Lower leg skin (tissue), 4 donors: ENCODE results near the gene TNFRSF13B. TPM values are rescaled to one million over a fixed set of nuclear protein-coding genes. Genes with fewer than 3 reads are reported as not detected.

Experiments used
- DNase-seq, 2 donors: peaks; one replicate each; pipeline ENCODE4 v3.0.0-alpha.2; 2019; ENCODE audit warnings: low spot score in 2 of 2
- H3K4me3 ChIP-seq: fragments of 200-600 bp; sonication (generic); 2 replicates; pipeline ENCODE4 v1.5.1; 2017; ENCODE audit warnings: mild to moderate bottlenecking, low read depth; ENCODE audit not compliant: poor library complexity, severe bottlenecking
- POLR2A ChIP-seq, 2 donors: fragments of 450-650 bp; IDR thresholded peaks; one replicate each; pipeline ENCODE4 v1.6.1; 2016 to 2017; ENCODE audit warnings: antibody characterized with exemption in 2 of 2, mild to moderate bottlenecking in 1 of 2, moderate library complexity in 1 of 2
- WGBS, 2 donors: methylation state at CpG; one replicate each; pipeline ENCODE4 v1.1.5; 2018; 5-methylcytosine and 5-hydroxymethylcytosine counted together
- intact Hi-C: fragments of 100-400 bp; cut with DNase I; formaldehyde crosslinking; loops from one replicate; pipeline ENCODE4 v1.15.0; 2023; ENCODE audit warnings: low total_unique reads
- total RNA-seq, 4 donors: library from RNA; depleted of rRNA; stranded (reverse); fragments of >200 nt; gene quantifications; one replicate each; pipeline ENCODE4 v1.1.0, GENCODE V29; 2016
- TF ChIP-seq, protein P1 (sequence below), 3 donors: fragments of 450-650 bp; IDR thresholded peaks; one replicate each; pipeline ENCODE4 v1.5.1; 2016; ENCODE audit warnings: antibody characterized with exemption in 3 of 3, mild to moderate bottlenecking in 3 of 3, moderate library complexity in 2 of 3

TNFRSF13B gene
- total RNA-seq, 4 donors from 2014 or later: not detected

DNA sequence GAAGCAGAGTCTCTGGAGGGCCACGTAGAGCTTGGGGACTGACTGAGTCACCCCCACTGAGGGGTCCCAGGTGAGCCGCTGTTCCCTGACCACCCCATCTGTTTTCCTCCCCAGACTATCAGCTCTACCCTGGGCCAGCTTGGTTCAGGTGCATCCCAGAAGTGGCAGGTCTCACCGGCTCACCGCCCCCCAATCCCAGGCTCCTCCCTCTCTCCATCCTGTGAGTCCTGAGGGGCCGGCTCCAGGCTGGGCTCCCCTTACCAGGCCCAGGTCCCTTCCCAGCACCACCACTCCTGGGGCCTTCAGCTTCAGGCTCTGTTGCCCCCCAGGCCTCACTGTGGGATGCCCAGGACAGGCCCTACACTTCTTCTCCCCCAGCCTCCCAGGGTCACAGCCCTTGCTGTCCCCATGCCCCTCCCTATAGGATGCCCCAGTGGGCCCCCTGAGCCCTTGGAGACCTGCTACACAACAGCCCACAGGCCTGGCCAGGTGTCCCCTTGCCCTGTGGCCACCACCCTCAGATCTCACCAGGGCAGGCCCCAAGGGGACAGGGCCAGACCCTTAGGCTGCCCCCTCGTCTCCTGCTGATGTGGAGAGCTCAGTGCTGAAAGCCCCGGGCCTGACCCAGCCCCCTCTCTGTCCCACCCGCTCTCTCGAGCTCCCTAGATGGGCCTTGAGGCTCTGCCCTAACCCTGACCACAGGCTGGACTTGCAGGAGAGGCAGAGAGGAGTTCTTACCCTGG lies 40.4 kb downstream of the TNFRSF13B start:
- H3K4me3 ChIP-seq: no peak overlapping the region
- TF ChIP-seq POLR2A (IDR thresholded peaks at IDR 0.05): no peak
- TF ChIP-seq, protein P1, sequence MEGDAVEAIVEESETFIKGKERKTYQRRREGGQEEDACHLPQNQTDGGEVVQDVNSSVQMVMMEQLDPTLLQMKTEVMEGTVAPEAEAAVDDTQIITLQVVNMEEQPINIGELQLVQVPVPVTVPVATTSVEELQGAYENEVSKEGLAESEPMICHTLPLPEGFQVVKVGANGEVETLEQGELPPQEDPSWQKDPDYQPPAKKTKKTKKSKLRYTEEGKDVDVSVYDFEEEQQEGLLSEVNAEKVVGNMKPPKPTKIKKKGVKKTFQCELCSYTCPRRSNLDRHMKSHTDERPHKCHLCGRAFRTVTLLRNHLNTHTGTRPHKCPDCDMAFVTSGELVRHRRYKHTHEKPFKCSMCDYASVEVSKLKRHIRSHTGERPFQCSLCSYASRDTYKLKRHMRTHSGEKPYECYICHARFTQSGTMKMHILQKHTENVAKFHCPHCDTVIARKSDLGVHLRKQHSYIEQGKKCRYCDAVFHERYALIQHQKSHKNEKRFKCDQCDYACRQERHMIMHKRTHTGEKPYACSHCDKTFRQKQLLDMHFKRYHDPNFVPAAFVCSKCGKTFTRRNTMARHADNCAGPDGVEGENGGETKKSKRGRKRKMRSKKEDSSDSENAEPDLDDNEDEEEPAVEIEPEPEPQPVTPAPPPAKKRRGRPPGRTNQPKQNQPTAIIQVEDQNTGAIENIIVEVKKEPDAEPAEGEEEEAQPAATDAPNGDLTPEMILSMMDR (IDR thresholded peaks at IDR 0.05): no peak
- no peak for DNase-seq
- intact Hi-C loops: no loop called here
- 78 to 86% methylated on average over 9 of the region's 9 CpGs for WGBS, 2 donors

DNA sequence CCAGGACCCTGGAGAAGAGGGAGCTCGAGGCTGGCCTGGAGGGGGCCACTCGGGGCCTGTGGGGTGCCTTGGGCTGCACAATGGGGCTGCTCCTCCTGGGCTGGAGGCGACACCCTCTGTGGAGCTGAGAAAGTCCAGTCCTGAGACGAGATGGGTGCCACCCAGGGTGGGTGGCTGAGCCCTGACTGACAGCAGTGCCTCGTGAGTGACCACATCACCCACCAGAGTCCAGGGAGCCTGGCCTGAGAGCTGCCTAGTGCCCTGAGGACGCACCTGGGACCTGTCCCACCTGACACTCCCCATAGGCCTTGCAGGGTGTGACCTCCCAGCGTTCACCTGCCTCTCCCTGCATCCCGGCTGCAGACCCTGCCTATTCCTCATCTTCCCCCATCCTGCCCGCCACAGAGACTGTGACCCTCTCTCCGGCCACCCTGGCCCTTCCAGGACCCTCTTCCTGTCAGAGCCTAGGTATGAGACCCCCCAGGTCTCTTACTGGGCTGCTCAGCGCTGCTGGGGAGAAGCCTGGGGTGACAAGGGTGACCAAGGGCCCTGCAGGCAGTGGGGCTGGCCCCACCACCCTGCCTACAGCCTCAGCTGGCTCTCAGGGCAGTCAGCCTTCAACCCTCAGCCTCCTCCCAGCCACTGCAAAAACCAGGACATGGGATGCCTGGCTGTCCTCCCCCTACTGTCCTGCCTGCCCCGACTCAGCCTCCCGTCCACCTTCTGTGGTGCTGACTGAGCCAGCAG lies 41.2 kb downstream of the TNFRSF13B start:
- no peak for DNase-seq
- H3K4me3 ChIP-seq: no peak overlapping the region
- TF ChIP-seq, protein P1 (IDR thresholded peaks at IDR 0.05): no peak
- no peak for TF ChIP-seq POLR2A (IDR thresholded peaks at IDR 0.05)
- intact Hi-C loops: no loop called here
- WGBS, 2 donors: 88 to 90% methylated on average over 10 to 11 of the region's 13 CpGs

DNA sequence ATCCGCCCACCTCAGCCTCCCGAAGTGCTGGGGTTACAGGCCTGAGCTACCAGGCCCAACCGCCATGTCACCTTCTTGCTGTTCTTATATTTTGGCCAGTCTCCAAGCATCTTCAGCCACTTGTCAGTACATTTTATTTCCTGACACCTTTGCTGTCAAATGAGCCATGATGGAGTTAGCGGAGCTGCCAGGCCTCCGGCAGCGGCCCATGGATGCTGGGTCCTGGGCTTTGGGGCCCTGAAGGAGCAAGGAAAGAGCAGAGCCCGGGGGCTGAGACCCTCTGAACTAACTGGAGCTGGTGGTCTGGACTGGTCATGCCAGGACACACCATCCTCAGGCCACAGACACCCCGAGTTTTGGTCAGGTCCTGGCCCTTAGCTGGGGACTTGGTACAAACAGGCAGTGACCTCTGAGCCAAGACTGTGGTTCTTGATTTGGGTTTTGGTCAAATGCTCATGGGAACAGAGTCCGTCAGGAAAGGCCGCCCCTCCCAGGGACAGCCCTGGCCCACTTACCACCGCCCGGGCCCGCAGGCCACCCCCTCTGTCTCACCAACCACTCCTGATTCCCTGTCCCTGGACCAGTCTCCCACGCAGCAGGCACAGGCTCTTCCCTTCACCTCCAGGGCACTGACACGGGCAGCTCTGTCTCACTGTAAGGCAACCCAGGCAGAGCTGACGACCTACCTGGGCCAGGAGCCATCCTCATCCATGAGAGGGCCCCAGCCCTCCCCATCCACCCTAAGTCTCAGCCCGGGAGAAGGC lies 42.0 kb downstream of the TNFRSF13B start:
- WGBS, 2 donors: 85 to 89% methylated on average over 15 to 16 of the region's 17 CpGs
- no peak for DNase-seq
- H3K4me3 ChIP-seq: no peak overlapping the region
- intact Hi-C loops: no loop called here
- no peak for TF ChIP-seq POLR2A (IDR thresholded peaks at IDR 0.05)
- TF ChIP-seq, protein P1 (IDR thresholded peaks at IDR 0.05): no peak

DNA sequence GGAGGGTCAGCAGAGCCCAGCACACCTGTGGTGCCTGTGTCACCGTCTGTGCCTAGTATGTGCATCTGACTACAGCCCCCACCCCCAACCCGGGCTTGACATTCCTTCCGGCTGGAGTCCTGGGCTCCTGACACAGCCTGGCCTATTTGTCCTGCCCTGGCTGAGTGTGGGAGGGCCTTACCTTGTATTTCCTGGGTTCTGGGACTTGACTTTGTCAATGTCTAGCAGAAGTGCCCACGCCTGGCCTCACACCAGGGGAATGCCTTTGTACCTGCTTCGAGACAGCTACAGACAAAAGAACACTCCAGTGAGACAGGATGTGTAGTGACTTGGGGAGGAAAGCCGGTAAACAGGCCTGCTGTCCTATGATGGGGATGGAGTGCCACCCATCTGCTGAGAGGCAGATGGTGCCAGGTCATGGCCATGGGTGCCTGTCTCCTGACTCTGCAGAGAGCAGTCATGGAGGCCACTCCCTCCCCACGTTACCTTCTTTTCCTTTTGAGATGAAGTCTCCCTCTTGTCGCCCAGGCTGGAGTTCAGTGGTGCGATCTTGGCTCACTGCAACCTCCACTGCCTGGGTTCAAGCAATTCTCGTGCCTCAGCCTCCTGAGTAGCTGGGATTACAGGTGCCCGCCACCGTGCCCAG lies 42.8 kb downstream of the TNFRSF13B start:
- intact Hi-C loops: no loop called here
- no peak for DNase-seq
- 82% methylated on average over 11 to 12 of the region's 12 CpGs for WGBS, 2 donors
- TF ChIP-seq, protein P1 (IDR thresholded peaks at IDR 0.05): no peak
- TF ChIP-seq POLR2A (IDR thresholded peaks at IDR 0.05): no peak
- H3K4me3 ChIP-seq: no peak overlapping the region

DNA sequence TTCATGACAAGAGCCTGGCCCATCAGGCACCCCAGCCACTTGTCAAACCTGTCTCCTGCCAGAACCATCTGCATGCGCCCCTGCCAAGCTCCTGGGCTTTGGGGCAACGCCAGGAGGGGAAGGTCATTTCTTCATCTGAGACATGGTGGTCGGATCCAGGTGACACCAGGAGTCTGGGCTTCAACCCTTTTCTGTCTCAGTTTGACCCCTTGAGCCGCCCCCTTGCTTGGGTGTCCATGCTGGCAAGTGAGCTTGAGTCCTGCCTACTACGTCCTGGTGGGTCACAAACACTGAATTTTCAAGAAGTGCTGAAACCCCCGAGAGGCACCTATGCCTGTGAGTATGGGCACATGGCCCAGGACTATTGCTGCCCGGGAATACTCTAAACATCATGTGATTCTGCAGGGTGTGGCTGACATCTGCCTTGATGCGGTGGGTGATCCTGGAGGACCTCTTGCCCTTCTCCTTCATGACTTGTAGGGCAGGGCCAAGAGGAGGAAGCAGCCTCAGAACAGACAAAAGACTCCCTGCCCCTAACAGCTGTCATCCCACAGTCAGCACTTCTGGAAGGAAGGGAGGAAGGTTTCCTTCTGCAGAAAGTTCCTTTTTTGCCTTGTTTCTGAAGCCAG lies 43.4 kb downstream of the TNFRSF13B start:
- intact Hi-C loops: no loop called here
- H3K4me3 ChIP-seq: no peak overlapping the region
- WGBS, 2 donors: 65 to 70% methylated on average over 8 of the region's 8 CpGs
- DNase-seq: peak in 1 of 2 donors; percentile 70
- TF ChIP-seq, protein P1 (IDR thresholded peaks at IDR 0.05): no peak
- TF ChIP-seq POLR2A (IDR thresholded peaks at IDR 0.05): no peak
